ENCODE results near the gene PLXNB1.
A peak's percentile ranks its signal among the peaks of the same experiment; 100 is the strongest.
"Not testable (repeated sequence)": the region's sequence is repeated elsewhere in the genome, so short reads cannot be mapped to it uniquely, and the experiment has no call there.

Gene PLXNB1

GRCh38 chr3:48429960-48430707 lies at the start of gene PLXNB1:
Gene PLXNB1 (minus strand): TSS chr3:48430086. CDS start chr3:48424611, 5,475 bp downstream.
- DNase-seq, result peak in 1 of 2 donors; percentile 17

GRCh38 chr3:48478626-48479555 lies 49.0 kb upstream of the PLXNB1 start:
- peak; percentile 60 to 79 for DNase-seq

GRCh38 chr3:48477959-48478520 lies 48.2 kb upstream of the PLXNB1 start:
- no peak for DNase-seq

GRCh38 chr3:48476426-48477053 lies 46.7 kb upstream of the PLXNB1 start:
- no peak for DNase-seq

GRCh38 chr3:48475188-48475587 lies 45.3 kb upstream of the PLXNB1 start:
- DNase-seq, result no peak

GRCh38 chr3:48474619-48475018 lies 44.7 kb upstream of the PLXNB1 start:
- no peak for DNase-seq

- DNase-seq, result not testable (repeated sequence)
These were observed 44.1 kb upstream of the PLXNB1 start for GRCh38 chr3:48474031-48474430.

GRCh38 chr3:48473617-48473952 lies 43.7 kb upstream of the PLXNB1 start:
- no peak for DNase-seq

- peak; percentile 99 for DNase-seq
These were observed 43.2 kb upstream of the PLXNB1 start for GRCh38 chr3:48472923-48473616.

- no peak for DNase-seq
These were observed 42.7 kb upstream of the PLXNB1 start for GRCh38 chr3:48472673-48472922.

- DNase-seq, result no peak
These were observed 40.4 kb upstream of the PLXNB1 start for GRCh38 chr3:48470286-48470685.

- DNase-seq, result no peak
These were observed 39.4 kb upstream of the PLXNB1 start for GRCh38 chr3:48469046-48469915.

- DNase-seq, result no peak
These were observed 38.4 kb upstream of the PLXNB1 start for GRCh38 chr3:48468329-48468731.

- no peak for DNase-seq
These were observed 37.8 kb upstream of the PLXNB1 start for GRCh38 chr3:48467473-48468267.

GRCh38 chr3:48467110-48467454 lies 37.2 kb upstream of the PLXNB1 start:
- DNase-seq, result no peak

GRCh38 chr3:48466386-48467109 lies 36.7 kb upstream of the PLXNB1 start:
- DNase-seq, result peak; percentile 53 to 69

- DNase-seq, result peak; percentile 91 to 92
These were observed 35.9 kb upstream of the PLXNB1 start for GRCh38 chr3:48465531-48466378.

- DNase-seq, result no peak
These were observed 35.3 kb upstream of the PLXNB1 start for GRCh38 chr3:48465237-48465530.

- no peak for DNase-seq
These were observed 34.9 kb upstream of the PLXNB1 start for GRCh38 chr3:48464713-48465221.
